CD4-positive, alpha-beta T cell (primary cell): ENCODE results near the gene NKTR. TPM values are rescaled to one million over a fixed set of nuclear protein-coding genes. Genes with fewer than 3 reads are reported as not detected.

Experiments
- ATAC-seq: fragments of 200-7000 bp; cut with Tn5 transposase; one replicate; pipeline ENCODE4 v1.10.0; 2022; ENCODE audit warnings: mild to moderate bottlenecking; ENCODE audit not compliant: poor library complexity
- CTCF ChIA-PET: fragments of 350-600 bp; sonication (Branson Sonifier 250); formaldehyde crosslinking; loops from one replicate; lab custom pipeline; 2021; ENCODE audit warnings: antibody characterized with exemption, inconsistent platforms; lab: Charles Lee
- POLR2A ChIA-PET: fragments of 350-600 bp; sonication (Branson Sonifier 250); formaldehyde crosslinking; loops from one replicate; lab custom pipeline; 2021; ENCODE audit warnings: antibody characterized with exemption, inconsistent platforms; lab: Charles Lee
- DNase-seq, 14 experiments: peaks; one replicate each; pipeline ENCODE4 v3.0.0-alpha.2; 2013 to 2020; ENCODE audit warnings: mixed read lengths in 2 of 14
- H3K27ac ChIP-seq, 2 donors: one replicate each; pipeline versions ENCODE4 v1.5.1 to v1.7.0; 2013; ENCODE audit warnings: low read length in 2 of 2, low read depth in 1 of 2, mild to moderate bottlenecking in 1 of 2
- H3K27me3 ChIP-seq, 2 experiments: 1 replicate in 1 of 2; 2 replicates in 1 of 2; pipeline versions ENCODE4 v1.6.1 to v1.7.0; 2013; ENCODE audit warnings: low read length in 2 of 2, control low read depth in 1 of 2, mild to moderate bottlenecking in 1 of 2, moderate library complexity in 1 of 2; ENCODE audit not compliant: insufficient read depth in 2 of 2, control insufficient read depth in 1 of 2
- H3K36me3 ChIP-seq: one replicate; pipeline ENCODE4 v1.6.1; 2013; ENCODE audit warnings: low read length, control low read depth; ENCODE audit not compliant: insufficient read depth
- H3K4me1 ChIP-seq: one replicate; pipeline ENCODE4 v1.6.1; 2013; ENCODE audit warnings: low read length, control low read depth; ENCODE audit not compliant: insufficient read depth
- H3K4me3 ChIP-seq: one replicate; pipeline ENCODE4 v1.5.1; 2013; ENCODE audit warnings: mild to moderate bottlenecking, low read length, moderate library complexity
- H3K9me3 ChIP-seq, 2 experiments: 1 replicate in 1 of 2; 2 replicates in 1 of 2; pipeline versions ENCODE4 v1.6.1 to v1.7.0; 2013; ENCODE audit warnings: low read length in 2 of 2, mild to moderate bottlenecking in 2 of 2, control low read depth in 1 of 2, moderate library complexity in 1 of 2; ENCODE audit not compliant: control insufficient read depth in 1 of 2, insufficient read depth in 1 of 2
- H3K27ac Mint-ChIP-seq: one replicate; pipeline ENCODE4 v1.8.0; 2020; ENCODE audit warnings: mixed read lengths
- H3K27me3 Mint-ChIP-seq: one replicate; pipeline ENCODE4 v1.8.0; 2021; ENCODE audit warnings: mixed read lengths
- H3K36me3 Mint-ChIP-seq: one replicate; pipeline ENCODE4 v1.8.0; 2021; ENCODE audit warnings: low read depth, mixed read lengths
- H3K4me1 Mint-ChIP-seq: one replicate; pipeline ENCODE4 v1.8.0; 2021; ENCODE audit warnings: low read depth, mixed read lengths
- H3K4me3 Mint-ChIP-seq: one replicate; pipeline ENCODE4 v1.8.0; 2020; ENCODE audit warnings: mild to moderate bottlenecking, mixed read lengths
- H3K9me3 Mint-ChIP-seq: one replicate; pipeline ENCODE4 v1.8.0; 2020; ENCODE audit warnings: mixed read lengths
- intact Hi-C, 2 experiments: fragments of 100-400 bp; cut with DNase I in 1 of 2; cut with micrococcal nuclease in 1 of 2; formaldehyde crosslinking; loops; one replicate each; pipeline versions ENCODE4 v1.15.1 to v1.9.0; 2023 to 2025; cut with DNase I, micrococcal nuclease
- total RNA-seq, 174 experiments: library from RNA in 2 of 174; stranded (reverse) in 2 of 174; gene quantifications; one replicate each; pipeline ENCODE4 v1.2.3 and lab custom pipeline; 2021 to 2026
- TF ChIP-seq, protein P1 (sequence below): fragments of 200-600 bp; IDR thresholded peaks from one replicate; pipeline ENCODE4 v1.8.0; 2022; ENCODE audit warnings: antibody characterized with exemption, mild to moderate bottlenecking

The NKTR gene
- total RNA-seq, 2 experiments from 2014 or later, result 236 to 249 TPM

DNA sequence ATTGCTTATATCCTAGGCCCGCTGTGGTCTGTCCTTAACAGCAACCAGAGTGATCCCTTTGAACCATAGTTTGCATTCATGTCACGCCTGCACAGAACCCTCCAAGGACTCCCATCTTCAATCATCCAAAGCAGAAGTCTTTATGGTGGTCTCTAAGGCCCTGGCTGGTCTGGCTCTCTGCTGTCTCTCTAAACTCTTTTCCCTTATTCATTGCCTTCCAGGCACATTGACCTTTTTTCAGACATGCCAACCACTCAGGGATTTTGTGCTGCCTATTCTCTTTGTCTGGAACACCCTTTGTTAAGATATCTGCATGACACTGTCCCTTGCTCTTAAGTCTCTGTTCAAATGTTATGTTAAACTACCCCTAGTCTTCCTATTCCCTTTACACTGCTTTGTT lies 31.1 kb downstream of the NKTR start:
- Mint-ChIP-seq H3K27ac (peak overlapping the region; percentile 3), H3K36me3 (peaks cover 76% of the 10 kb centered on the region), H3K9me3 (no peaks in the 10 kb centered on the region), H3K4me3 (no peak overlapping the region), H3K27me3 (no peaks in the 10 kb centered on the region), H3K4me1 (peaks cover 4% of the 10 kb centered on the region)
- no peaks in the 10 kb centered on the region for H3K27me3 ChIP-seq
- H3K9me3 ChIP-seq, result no peaks in the 10 kb centered on the region
- no peak for DNase-seq
- TF ChIP-seq, protein P1, sequence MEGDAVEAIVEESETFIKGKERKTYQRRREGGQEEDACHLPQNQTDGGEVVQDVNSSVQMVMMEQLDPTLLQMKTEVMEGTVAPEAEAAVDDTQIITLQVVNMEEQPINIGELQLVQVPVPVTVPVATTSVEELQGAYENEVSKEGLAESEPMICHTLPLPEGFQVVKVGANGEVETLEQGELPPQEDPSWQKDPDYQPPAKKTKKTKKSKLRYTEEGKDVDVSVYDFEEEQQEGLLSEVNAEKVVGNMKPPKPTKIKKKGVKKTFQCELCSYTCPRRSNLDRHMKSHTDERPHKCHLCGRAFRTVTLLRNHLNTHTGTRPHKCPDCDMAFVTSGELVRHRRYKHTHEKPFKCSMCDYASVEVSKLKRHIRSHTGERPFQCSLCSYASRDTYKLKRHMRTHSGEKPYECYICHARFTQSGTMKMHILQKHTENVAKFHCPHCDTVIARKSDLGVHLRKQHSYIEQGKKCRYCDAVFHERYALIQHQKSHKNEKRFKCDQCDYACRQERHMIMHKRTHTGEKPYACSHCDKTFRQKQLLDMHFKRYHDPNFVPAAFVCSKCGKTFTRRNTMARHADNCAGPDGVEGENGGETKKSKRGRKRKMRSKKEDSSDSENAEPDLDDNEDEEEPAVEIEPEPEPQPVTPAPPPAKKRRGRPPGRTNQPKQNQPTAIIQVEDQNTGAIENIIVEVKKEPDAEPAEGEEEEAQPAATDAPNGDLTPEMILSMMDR, result no peak
- no peak for ATAC-seq
- no peak overlapping the region for H3K27ac ChIP-seq
- intact Hi-C loops, result loop anchor here in 1 of 2 experiments (10.0 kb wide), 1 partner anchor 47 kb away; the partner anchor contains the start of gene SEC22C
- peaks cover 83% of the 10 kb centered on the region for H3K36me3 ChIP-seq
- ChIA-PET POLR2A (no interaction called here), CTCF (no interaction called here)
- H3K4me1 ChIP-seq, result no peaks in the 10 kb centered on the region
- H3K4me3 ChIP-seq, result no peak overlapping the region

DNA sequence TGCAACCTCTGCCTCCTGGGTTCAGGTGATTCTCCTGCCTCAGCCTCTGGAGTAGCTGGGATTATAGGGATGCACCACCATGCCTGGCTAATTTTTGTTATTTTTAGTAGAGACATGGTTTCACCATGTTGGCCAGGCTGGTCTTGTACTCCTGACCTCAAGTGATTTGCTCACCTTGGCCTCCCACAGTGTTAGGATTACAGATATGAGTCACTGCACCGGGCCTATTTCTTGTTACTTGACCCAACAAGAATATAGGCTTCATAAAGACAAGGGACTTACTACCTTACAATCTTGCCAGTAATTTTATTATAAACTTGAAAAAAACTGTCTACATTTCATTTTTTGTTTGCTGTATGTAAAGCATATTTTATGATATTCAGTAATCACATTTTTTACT lies 31.7 kb downstream of the NKTR start:
- Histone ChIP-seq H3K36me3 (peaks cover 82% of the 10 kb centered on the region), H3K4me1 (no peaks in the 10 kb centered on the region), H3K9me3 (no peaks in the 10 kb centered on the region), H3K27ac (no peak overlapping the region), H3K27me3 (no peaks in the 10 kb centered on the region), H3K4me3 (no peak overlapping the region)
- ChIA-PET CTCF (no interaction called here), POLR2A (no interaction called here)
- ATAC-seq, result no peak
- Mint-ChIP-seq H3K27me3 (no peaks in the 10 kb centered on the region), H3K4me3 (no peak overlapping the region), H3K27ac (no peak overlapping the region), H3K36me3 (peaks cover 75% of the 10 kb centered on the region), H3K4me1 (peaks cover 4% of the 10 kb centered on the region), H3K9me3 (no peaks in the 10 kb centered on the region)
- DNase-seq, result no peak
- TF ChIP-seq, protein P1, result no peak
- intact Hi-C loops, result loop anchor here in 1 of 2 experiments (10.0 kb wide), 1 partner anchor 47 kb away; the partner anchor contains the start of gene SEC22C

DNA sequence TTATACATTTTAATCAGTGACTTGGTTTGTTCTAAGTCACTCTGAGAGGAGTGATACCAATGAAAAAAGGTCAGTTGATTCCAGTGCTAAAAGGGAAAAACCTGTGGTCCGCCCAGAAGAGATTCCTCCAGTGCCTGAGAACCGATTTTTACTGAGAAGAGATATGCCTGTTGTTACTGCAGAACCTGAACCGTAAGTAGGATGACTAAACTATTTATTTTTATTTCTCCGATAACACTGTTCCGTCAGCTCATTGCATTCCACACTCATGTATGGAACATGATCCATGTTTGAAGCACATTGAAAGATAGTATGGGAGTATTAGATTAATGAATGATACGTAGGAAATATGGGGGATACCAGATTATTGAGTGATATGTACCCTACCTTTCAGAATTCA lies 33.1 kb downstream of the NKTR start:
- ChIA-PET CTCF (interaction anchor here (1.2 kb wide), 1 partner anchor 20 kb away, joined by 3 read pairs; no protein-coding TSS in a partner anchor), POLR2A (interaction anchor here (1.5 kb wide), 1 partner anchor 52 kb away, joined by 3 read pairs; the partner anchor contains the start of gene SEC22C)
- peaks cover 9% of the 10 kb centered on the region for H3K4me1 ChIP-seq
- Mint-ChIP-seq H3K4me3 (no peak overlapping the region), H3K27ac (peak overlapping the region; percentile 43), H3K36me3 (peaks cover 62% of the 10 kb centered on the region), H3K9me3 (no peaks in the 10 kb centered on the region), H3K27me3 (no peaks in the 10 kb centered on the region), H3K4me1 (peaks cover 4% of the 10 kb centered on the region)
- DNase-seq (no peak), ATAC-seq (no peak)
- no peak overlapping the region for H3K4me3 ChIP-seq
- H3K27ac ChIP-seq, result no peak overlapping the region
- intact Hi-C loops, result loop anchor here in 1 of 2 experiments (10.0 kb wide), 1 partner anchor 49 kb away; the partner anchor contains the start of gene SEC22C
- H3K9me3 ChIP-seq, result no peaks in the 10 kb centered on the region
- peaks cover 85% of the 10 kb centered on the region for H3K36me3 ChIP-seq
- H3K27me3 ChIP-seq, result no peaks in the 10 kb centered on the region
- TF ChIP-seq, protein P1, result no peak
